Activated CD8-positive, alpha-beta memory T cell treated with anti-CD3 and anti-CD28 coated beads, Interleukin-2, amount 10 ng/mL, durations not matched to agents 7 days and 5 days (primary cell): ENCODE data around the gene FBXL5. TPM values are rescaled to one million over a fixed set of nuclear protein-coding genes. Genes with fewer than 3 reads are reported as not detected.

Experiments
- ATAC-seq: fragments of 150-1000 bp; cut with Tn5 transposase; one replicate; pipeline ENCODE4 v1.10.0; 2021; ENCODE audit warnings: moderate library complexity
- CTCF ChIA-PET: fragments of 350-600 bp; sonication (Branson Sonifier 250); formaldehyde crosslinking; loops from one replicate; lab custom pipeline; 2021; ENCODE audit warnings: antibody characterized with exemption; lab: Charles Lee
- DNase-seq: peaks from one replicate; pipeline ENCODE4 v3.0.0-alpha.2; 2020
- H3K27ac Mint-ChIP-seq: one replicate; pipeline ENCODE4 v1.8.0; 2021; ENCODE audit warnings: mild to moderate bottlenecking, mixed read lengths
- H3K27me3 Mint-ChIP-seq: one replicate; pipeline ENCODE4 v1.8.0; 2021; ENCODE audit warnings: mixed read lengths
- H3K36me3 Mint-ChIP-seq: one replicate; pipeline ENCODE4 v1.8.0; 2021; ENCODE audit warnings: mild to moderate bottlenecking, mixed read lengths
- H3K4me1 Mint-ChIP-seq: one replicate; pipeline ENCODE4 v1.8.0; 2021; ENCODE audit warnings: mixed read lengths
- H3K4me3 Mint-ChIP-seq: one replicate; pipeline ENCODE4 v1.8.0; 2021; ENCODE audit warnings: mild to moderate bottlenecking, moderate library complexity, mixed read lengths
- H3K9me3 Mint-ChIP-seq: one replicate; pipeline ENCODE4 v1.8.0; 2022; ENCODE audit warnings: low read depth, mixed read lengths
- total RNA-seq, 2 experiments: library from RNA; stranded (reverse); gene quantifications; one replicate each; pipeline ENCODE4 v1.2.3, GENCODE V29; 2021

The FBXL5 gene
- total RNA-seq, result 10 to 100 TPM; 37.0 to 51.8 TPM

DNA sequence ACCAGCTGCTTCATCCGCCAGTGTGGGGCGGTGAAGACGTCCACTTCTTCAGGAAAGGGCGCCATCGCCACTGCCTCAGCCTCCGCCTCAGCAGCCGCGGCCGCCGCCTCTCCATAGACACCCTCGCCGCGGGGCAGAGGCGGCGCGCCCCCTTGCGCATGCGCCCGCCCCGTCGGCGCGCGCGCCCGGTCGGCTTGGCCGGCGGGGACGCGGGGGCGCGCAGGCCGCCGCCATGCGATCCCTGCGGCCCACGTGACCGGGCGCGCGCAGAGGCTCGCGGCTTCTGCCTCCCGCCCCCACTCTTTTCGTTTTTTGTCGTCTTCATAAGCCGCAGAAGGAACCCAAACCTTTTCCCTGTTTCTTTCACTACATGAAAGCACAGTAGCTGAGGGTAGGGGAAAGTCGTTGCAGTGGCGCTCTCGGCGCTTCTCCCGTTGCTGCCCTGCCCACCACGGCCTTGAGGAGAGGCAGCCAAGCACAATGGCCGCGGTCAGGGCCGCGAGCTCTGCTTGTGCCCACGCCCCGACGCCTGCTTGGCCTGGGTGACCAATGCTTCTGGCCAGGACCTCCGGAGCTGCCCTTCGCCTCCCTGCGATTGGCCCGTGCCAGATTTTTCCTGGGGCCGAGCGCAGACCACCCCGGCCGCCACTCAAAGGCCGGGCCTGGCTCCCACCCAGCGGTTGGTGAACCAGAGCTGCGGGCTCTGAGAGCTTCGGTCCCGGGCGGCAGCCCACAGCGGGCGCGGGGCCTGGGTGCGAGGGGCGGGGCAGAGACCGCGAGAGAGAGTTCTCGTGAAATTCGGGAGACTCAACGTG lies at the start of gene FBXL5:
FBXL5 (minus strand) TSS at position 135 of the 815 bp plus-strand sequence; CDS start at position 65, 70 bp downstream.
- ATAC-seq (peak; percentile 83), DNase-seq (peak; percentile 84)
- CTCF ChIA-PET, result interaction anchor here (1.4 to 3.2 kb wide), 4 partner anchors 8 to 259 kb away, joined by 3 to 9 read pairs (median 4); partner anchors contain the start of gene FAM200B

DNA sequence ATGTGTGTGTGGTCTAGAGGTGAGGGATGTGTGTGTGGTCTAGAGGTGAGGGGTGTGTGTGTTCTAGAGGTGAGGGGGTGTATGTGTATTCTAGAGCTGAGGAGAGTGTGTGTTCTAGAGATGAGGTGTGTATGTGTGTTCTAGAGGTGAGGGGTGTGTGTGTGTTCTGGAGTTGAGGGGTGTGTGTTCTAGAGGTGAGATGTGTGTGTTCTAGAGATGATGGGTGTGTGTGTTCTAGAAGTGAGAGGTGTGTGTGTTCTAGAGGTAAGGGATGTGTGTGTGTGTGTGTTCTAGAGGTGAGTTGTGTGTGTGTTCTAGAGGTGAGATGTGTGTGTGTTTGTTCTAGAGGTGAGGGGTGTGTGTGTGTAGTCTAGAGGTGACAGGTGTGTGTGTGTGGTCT lies 49.0 kb upstream of the FBXL5 start:
- Mint-ChIP-seq H3K4me3 (no peak overlapping the region), H3K27me3 (peaks cover 27% of the 10 kb centered on the region)

More for the DNA sequence above, at the start of gene FBXL5:
- H3K9me3 Mint-ChIP-seq, result no peaks in the 10 kb centered on the region
- peaks cover 18% of the 10 kb centered on the region for H3K36me3 Mint-ChIP-seq
- H3K4me3 Mint-ChIP-seq, result peak within 1 kb of the TSS; percentile 99
- peaks cover 44% of the 10 kb centered on the region for H3K4me1 Mint-ChIP-seq
- H3K27ac Mint-ChIP-seq, result peak within 1 kb of the TSS; percentile 96
- no peaks in the 10 kb centered on the region for H3K27me3 Mint-ChIP-seq

DNA sequence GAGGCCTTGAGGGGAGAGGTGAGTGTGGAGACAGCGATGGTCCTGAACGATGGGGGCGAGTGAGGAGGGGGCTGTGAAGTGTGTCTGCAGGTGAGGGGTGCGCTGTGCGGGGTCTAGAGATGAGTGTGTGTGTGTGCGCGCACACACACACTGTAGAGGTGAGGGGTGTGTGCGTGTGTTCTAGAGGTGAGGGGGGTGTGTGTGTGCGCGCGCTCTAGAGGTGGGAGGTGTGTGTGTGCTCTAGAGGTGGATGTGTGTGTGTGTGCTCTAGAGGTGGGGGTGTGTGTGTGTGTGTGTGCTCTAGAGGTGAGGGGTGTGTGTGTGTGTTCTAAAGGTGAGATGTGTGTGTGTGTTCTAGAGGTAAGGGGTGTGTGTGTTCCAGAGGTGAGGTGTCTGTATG lies 48.3 kb upstream of the FBXL5 start:
- Mint-ChIP-seq H3K27me3 (peaks cover 29% of the 10 kb centered on the region), H3K9me3 (no peaks in the 10 kb centered on the region), H3K4me3 (peak overlapping the region; percentile 81), H3K36me3 (peaks cover 1% of the 10 kb centered on the region), H3K4me1 (peaks cover 12% of the 10 kb centered on the region), H3K27ac (no peak overlapping the region)
- DNase-seq (no peak), ATAC-seq (no peak)
- CTCF ChIA-PET, result interaction anchor here (1.0 kb wide), 2 partner anchors 15 to 51 kb away, joined by 3 read pairs; no protein-coding TSS in a partner anchor

More for the DNA sequence above, 49.0 kb upstream of the FBXL5 start:
- Mint-ChIP-seq H3K9me3 (no peaks in the 10 kb centered on the region), H3K27ac (no peak overlapping the region), H3K36me3 (peaks cover 1% of the 10 kb centered on the region), H3K4me1 (peaks cover 12% of the 10 kb centered on the region)
- CTCF ChIA-PET, result no interaction called here
- ATAC-seq, result no peak
- DNase-seq, result no peak

DNA sequence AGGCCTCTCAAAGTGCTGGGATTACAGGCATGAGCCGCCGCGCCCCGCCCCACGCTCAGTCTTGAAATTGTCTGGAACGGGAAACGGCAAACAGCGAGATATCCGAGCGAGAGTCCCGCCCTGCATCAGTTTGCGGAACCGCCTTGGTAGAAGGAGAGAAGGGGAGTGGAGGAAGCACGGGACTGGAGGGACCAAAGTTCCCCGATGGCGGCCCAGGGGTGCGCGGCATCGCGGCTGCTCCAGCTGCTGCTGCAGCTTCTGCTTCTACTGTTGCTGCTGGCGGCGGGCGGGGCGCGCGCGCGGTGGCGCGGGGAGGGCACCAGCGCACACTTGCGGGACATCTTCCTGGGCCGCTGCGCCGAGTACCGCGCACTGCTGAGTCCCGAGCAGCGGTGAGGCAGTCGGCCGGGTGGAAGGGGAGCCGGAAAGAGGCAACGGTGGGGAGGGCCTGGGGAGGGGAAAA lies 47.8 kb upstream of the FBXL5 start, which contains the start of gene BST1:
BST1 (plus strand) TSS at position 125 of the 463 bp plus-strand sequence; CDS start at position 205, 80 bp downstream.
- peak within 1 kb of the TSS; percentile 81 for H3K4me3 Mint-ChIP-seq
- peaks cover 1% of the 10 kb centered on the region for H3K36me3 Mint-ChIP-seq
- peaks cover 33% of the 10 kb centered on the region for H3K27me3 Mint-ChIP-seq
- CTCF ChIA-PET, result interaction anchor here (1.0 to 2.0 kb wide), 3 partner anchors 10 to 51 kb away, joined by 3 to 7 read pairs (median 3); no protein-coding TSS in a partner anchor
- H3K4me1 Mint-ChIP-seq, result peaks cover 12% of the 10 kb centered on the region
- DNase-seq (peak; percentile 70), ATAC-seq (peak; percentile 87)
- no peak within 1 kb of the TSS for H3K27ac Mint-ChIP-seq
- no peaks in the 10 kb centered on the region for H3K9me3 Mint-ChIP-seq

- ATAC-seq (no peak), DNase-seq (no peak)
- H3K9me3 Mint-ChIP-seq, result no peaks in the 10 kb centered on the region
- CTCF ChIA-PET, result no interaction called here
- no peaks in the 10 kb centered on the region for H3K4me1 Mint-ChIP-seq
- H3K27me3 Mint-ChIP-seq, result peaks cover 25% of the 10 kb centered on the region
- H3K36me3 Mint-ChIP-seq, result peaks cover 1% of the 10 kb centered on the region
- H3K4me3 Mint-ChIP-seq, result no peak overlapping the region
- no peak overlapping the region for H3K27ac Mint-ChIP-seq
Measured at GRCh38 chr4:15696866-15697265, 41.7 kb upstream of the FBXL5 start.

- no peak for ATAC-seq
- Mint-ChIP-seq H3K9me3 (no peaks in the 10 kb centered on the region), H3K4me3 (no peak overlapping the region), H3K4me1 (no peaks in the 10 kb centered on the region), H3K36me3 (peaks cover 1% of the 10 kb centered on the region), H3K27me3 (peaks cover 25% of the 10 kb centered on the region), H3K27ac (no peak overlapping the region)
- DNase-seq, result no peak
- CTCF ChIA-PET, result no interaction called here
Measured at GRCh38 chr4:15695729-15696128, 40.6 kb upstream of the FBXL5 start.

DNA sequence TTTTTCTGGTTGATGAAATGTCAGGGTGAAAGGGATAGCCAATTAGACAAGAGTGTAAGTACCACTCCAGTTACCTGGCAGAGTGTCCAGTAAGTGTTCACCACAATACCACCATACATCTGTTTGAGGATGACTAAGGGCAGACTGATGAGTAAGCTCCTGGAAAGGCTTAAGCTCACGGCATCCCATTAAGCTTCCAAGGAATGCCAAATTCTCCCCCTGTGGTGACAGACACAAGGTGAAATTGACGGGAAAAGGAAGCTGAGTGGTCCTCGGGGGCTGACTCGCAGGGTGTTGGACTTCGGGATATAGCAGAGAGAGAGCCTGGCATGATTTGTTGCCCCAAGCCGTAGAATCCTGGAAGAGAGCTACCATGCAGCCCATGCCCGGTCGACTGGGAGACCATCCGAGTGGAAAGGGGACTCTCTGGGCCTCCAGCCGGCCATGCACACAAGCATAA lies 40.1 kb upstream of the FBXL5 start:
- ATAC-seq, result no peak
- no peak for DNase-seq
- Mint-ChIP-seq H3K36me3 (peaks cover 1% of the 10 kb centered on the region), H3K9me3 (no peaks in the 10 kb centered on the region), H3K4me3 (no peak overlapping the region), H3K4me1 (no peaks in the 10 kb centered on the region), H3K27ac (no peak overlapping the region), H3K27me3 (peaks cover 25% of the 10 kb centered on the region)
- CTCF ChIA-PET, result no interaction called here

- CTCF ChIA-PET, result no interaction called here
Measured at GRCh38 chr4:15694431-15694830, 39.3 kb upstream of the FBXL5 start.

DNA sequence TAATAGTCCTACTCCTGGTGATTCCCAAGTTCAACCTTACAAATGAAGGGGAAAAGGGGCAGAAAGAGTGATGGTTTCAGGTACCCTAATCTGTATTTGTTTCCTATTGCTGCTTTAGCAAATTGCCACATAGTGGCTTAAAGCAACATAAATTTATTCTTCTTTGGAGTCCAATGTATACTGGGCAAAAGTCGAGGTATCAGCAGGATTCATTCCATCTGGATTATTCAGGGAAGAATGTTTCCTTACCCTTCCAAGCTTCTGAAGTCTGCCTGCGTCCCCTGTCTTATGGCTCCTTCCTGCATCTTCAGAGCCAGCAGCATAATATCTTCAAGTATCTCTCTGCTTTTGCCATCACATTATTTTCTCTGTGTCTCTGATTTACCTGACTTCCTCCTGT lies 37.4 kb upstream of the FBXL5 start:
- Mint-ChIP-seq H3K36me3 (peaks cover under 1% of the 10 kb centered on the region), H3K9me3 (no peaks in the 10 kb centered on the region), H3K4me3 (no peak overlapping the region), H3K27ac (no peak overlapping the region), H3K4me1 (no peaks in the 10 kb centered on the region), H3K27me3 (peaks cover 4% of the 10 kb centered on the region)
- DNase-seq (no peak), ATAC-seq (no peak)
- CTCF ChIA-PET, result interaction anchor here (1.3 kb wide), 1 partner anchor 9 kb away, joined by 7 read pairs; the partner anchor contains the start of gene BST1

More at GRCh38 chr4:15694431-15694830, 39.3 kb upstream of the FBXL5 start:
- Mint-ChIP-seq H3K4me1 (no peaks in the 10 kb centered on the region), H3K27ac (no peak overlapping the region), H3K27me3 (peaks cover 17% of the 10 kb centered on the region), H3K36me3 (peaks cover 1% of the 10 kb centered on the region), H3K9me3 (no peaks in the 10 kb centered on the region), H3K4me3 (no peak overlapping the region)
- no peak for DNase-seq
- ATAC-seq, result no peak

GRCh38 chr4:15691346-15692135 lies 36.4 kb upstream of the FBXL5 start:
- ATAC-seq (no peak), DNase-seq (no peak)
- no peak overlapping the region for H3K4me3 Mint-ChIP-seq
- no peaks in the 10 kb centered on the region for H3K27me3 Mint-ChIP-seq
- H3K27ac Mint-ChIP-seq, result no peak overlapping the region
- CTCF ChIA-PET, result no interaction called here
- H3K4me1 Mint-ChIP-seq, result no peaks in the 10 kb centered on the region
- H3K36me3 Mint-ChIP-seq, result peaks cover 9% of the 10 kb centered on the region
- no peaks in the 10 kb centered on the region for H3K9me3 Mint-ChIP-seq

DNA sequence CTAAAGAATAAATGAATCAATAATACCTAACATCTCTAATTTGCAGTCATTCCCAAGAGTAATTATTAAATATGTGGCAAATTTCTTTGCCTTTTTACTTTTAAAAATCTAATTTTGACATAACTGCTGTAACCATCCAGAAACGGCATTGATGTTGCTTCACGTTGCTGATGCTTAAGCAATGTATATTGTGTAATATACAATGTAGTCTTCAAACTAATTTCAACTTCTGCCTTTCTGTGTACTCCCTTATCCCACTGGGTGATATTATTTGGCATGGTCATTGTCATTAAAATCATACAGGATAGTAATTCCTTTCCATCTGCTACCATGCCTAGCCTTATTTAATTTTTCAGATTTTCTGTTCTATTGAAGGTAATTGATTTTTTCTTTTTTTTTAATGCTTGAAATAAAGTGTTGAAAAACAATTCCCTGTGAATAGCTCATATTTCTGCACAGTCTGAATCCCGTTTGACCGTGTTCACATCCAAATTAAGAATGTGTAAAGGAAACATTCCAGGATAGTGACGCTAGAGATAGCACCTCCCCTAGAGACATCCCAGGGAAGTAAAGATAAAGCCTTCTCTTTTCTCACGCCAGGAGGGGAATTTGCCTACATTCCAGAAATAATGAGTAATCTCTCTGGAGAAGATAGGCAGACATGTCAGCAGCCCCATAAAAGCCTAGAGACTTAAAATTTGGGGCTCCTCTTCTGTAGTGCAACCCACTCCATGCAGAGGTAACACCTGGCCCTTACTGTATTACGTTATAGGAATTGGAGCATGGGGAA lies 35.1 kb upstream of the FBXL5 start:
- H3K27ac Mint-ChIP-seq, result no peak overlapping the region
- ATAC-seq (no peak), DNase-seq (no peak)
- no peaks in the 10 kb centered on the region for H3K9me3 Mint-ChIP-seq
- H3K4me1 Mint-ChIP-seq, result no peaks in the 10 kb centered on the region
- CTCF ChIA-PET, result no interaction called here
- H3K27me3 Mint-ChIP-seq, result no peaks in the 10 kb centered on the region
- peaks cover 16% of the 10 kb centered on the region for H3K36me3 Mint-ChIP-seq
- H3K4me3 Mint-ChIP-seq, result no peak overlapping the region

GRCh38 chr4:15689540-15689939 lies 34.4 kb upstream of the FBXL5 start:
- Mint-ChIP-seq H3K4me3 (no peak overlapping the region), H3K36me3 (peaks cover 20% of the 10 kb centered on the region), H3K4me1 (peaks cover 1% of the 10 kb centered on the region), H3K27ac (no peak overlapping the region), H3K9me3 (no peaks in the 10 kb centered on the region), H3K27me3 (no peaks in the 10 kb centered on the region)
- CTCF ChIA-PET, result no interaction called here
- ATAC-seq (no peak), DNase-seq (no peak)
